HepG2 (cell line): ENCODE measurements around the gene ISOC2. TPM values are rescaled to one million over a fixed set of nuclear protein-coding genes. Genes with fewer than 3 reads are reported as not detected.

Experiments
- CAMTA2 ChIP-seq: sonication (generic); formaldehyde crosslinking; IDR thresholded peaks from 2 replicates; pipeline ENCODE4 v1.4.0; 2020; ENCODE audit warnings: mild to moderate bottlenecking, missing genetic modification reagents, borderline replicate concordance
- DNMT3B ChIP-seq: conservative IDR thresholded peaks from 2 replicates; pipeline ENCODE4 v1.6.1; 2016; ENCODE audit warnings: missing biosample characterization, control low read depth
- FOXJ3 ChIP-seq: sonication (generic); formaldehyde crosslinking; IDR thresholded peaks from 2 replicates; pipeline ENCODE4 v1.4.0; 2020; ENCODE audit warnings: missing genetic modification reagents, mild to moderate bottlenecking, borderline replicate concordance
- GATAD2A ChIP-seq: IDR thresholded peaks from 2 replicates; pipeline ENCODE4 v1.6.1; 2016
- JARID2 ChIP-seq: sonication (generic); formaldehyde crosslinking; IDR thresholded peaks from 2 replicates; pipeline ENCODE4 v1.8.1; 2023; ENCODE audit warnings: missing genetic modification reagents, inconsistent platforms; ENCODE audit not compliant: insufficient replicate concordance
- SIN3A ChIP-seq: IDR thresholded peaks from 2 replicates; pipeline ENCODE4 v1.6.1; 2011; ENCODE audit warnings: low read depth, mild to moderate bottlenecking, control low read depth, low read length, borderline replicate concordance
- TCF12 ChIP-seq, 2 experiments: fragments of 450-650 bp in 1 of 2; sonication (generic) in 1 of 2; formaldehyde crosslinking in 1 of 2; IDR thresholded peaks; 2 replicates each; pipeline versions ENCODE4 v1.6.1 to v1.8.0; 2017 to 2022; ENCODE audit warnings: antibody characterized with exemption in 1 of 2, mild to moderate bottlenecking in 1 of 2, missing genetic modification reagents in 1 of 2, moderate library complexity in 1 of 2
- TSC22D2 ChIP-seq: sonication (generic); formaldehyde crosslinking; IDR thresholded peaks from 2 replicates; pipeline ENCODE4 v1.5.1; 2020; ENCODE audit warnings: missing genetic modification reagents, mild to moderate bottlenecking, borderline replicate concordance
- ZFP62 ChIP-seq: sonication (generic); formaldehyde crosslinking; IDR thresholded peaks from 2 replicates; pipeline ENCODE4 v1.4.0; 2020; ENCODE audit warnings: missing genetic modification reagents
- ZNF124 ChIP-seq: sonication (generic); formaldehyde crosslinking; IDR thresholded peaks from 2 replicates; pipeline ENCODE4 v1.4.0; 2020; ENCODE audit warnings: missing genetic modification reagents
- ZNF552 ChIP-seq: sonication (generic); formaldehyde crosslinking; IDR thresholded peaks from 2 replicates; pipeline ENCODE4 v1.9.0; 2022; ENCODE audit warnings: missing genetic modification reagents, mild to moderate bottlenecking, borderline replicate concordance
- polyA plus RNA-seq, 8 experiments: library from polyadenylated mRNA; depleted of rRNA in 3 of 8; stranded (reverse) in 7 of 8; unstranded in 1 of 8; fragments of >200 nt; fragmentation: Illumina TruSeq in 4 of 8; extraction: Trizol in 4 of 8; gene quantifications; 2 replicates each; pipeline versions ENCODE4 v1.2.1 to v1.2.3, GENCODE V29; 2011 to 2016; ENCODE audit warnings: low read depth in 4 of 8, missing spikeins in 1 of 8, mixed read lengths in 1 of 8; ENCODE audit not compliant: insufficient read depth in 1 of 8
- total RNA-seq, 5 experiments: library from RNA; depleted of rRNA; stranded (reverse); fragments of >200 nt; fragmentation: Illumina TruSeq; extraction: Trizol; gene quantifications; 2 replicates each; pipeline ENCODE4 v1.2.3, GENCODE V29; 2016; ENCODE audit warnings: low read depth in 1 of 5
- TF ChIP-seq, protein P1 (sequence below): sonication (generic); formaldehyde crosslinking; IDR thresholded peaks from 2 replicates; pipeline ENCODE4 v1.5.1; 2020; ENCODE audit warnings: mild to moderate bottlenecking, missing genetic modification reagents, moderate library complexity
- TF ChIP-seq, protein P2 (sequence below): sonication (generic); formaldehyde crosslinking; IDR thresholded peaks from 2 replicates; pipeline ENCODE4 v1.5.0; 2020; ENCODE audit warnings: mild to moderate bottlenecking, missing genetic modification reagents

The ISOC2 gene
- total and polyA plus RNA-seq, 2 of the 13 experiments (the other 11 are each of a cell fraction or from before 2014, with no cell fraction given), result 76.8 to 105 TPM

DNA sequence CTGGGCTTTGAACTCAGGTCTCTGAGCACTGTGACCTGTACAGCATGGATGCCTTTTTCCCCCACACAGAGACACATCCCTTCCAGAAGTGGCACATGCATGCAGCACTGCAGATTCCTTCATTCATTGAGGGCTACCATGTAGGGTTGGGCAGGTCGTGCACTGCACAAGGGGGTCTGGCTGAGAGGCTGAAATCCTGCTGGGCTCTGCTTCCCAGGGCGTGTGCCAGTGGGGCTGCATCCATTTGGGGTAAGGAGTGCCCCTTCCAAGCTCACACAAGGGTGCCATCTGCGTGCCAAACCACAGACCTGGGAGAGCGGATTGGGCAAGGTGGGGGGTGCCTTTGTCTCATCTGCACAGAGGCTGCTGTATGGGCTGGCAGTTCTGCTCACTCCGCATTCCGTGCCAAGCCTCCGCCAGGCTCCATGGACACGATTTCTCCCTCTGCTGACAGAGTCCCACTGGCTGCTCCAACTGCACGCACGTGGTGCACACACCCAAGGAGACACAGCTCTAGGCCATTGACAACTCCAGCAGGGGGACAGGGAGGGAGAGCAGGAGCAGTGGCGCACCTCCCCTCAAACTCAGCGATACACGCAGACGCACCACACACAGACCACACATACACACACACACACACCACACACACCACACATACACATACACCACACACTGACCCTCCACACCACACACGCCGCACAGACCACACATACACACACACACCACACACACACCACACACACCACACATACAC lies 13.8 kb downstream of the ISOC2 start (continued):
- TF ChIP-seq, protein P1, sequence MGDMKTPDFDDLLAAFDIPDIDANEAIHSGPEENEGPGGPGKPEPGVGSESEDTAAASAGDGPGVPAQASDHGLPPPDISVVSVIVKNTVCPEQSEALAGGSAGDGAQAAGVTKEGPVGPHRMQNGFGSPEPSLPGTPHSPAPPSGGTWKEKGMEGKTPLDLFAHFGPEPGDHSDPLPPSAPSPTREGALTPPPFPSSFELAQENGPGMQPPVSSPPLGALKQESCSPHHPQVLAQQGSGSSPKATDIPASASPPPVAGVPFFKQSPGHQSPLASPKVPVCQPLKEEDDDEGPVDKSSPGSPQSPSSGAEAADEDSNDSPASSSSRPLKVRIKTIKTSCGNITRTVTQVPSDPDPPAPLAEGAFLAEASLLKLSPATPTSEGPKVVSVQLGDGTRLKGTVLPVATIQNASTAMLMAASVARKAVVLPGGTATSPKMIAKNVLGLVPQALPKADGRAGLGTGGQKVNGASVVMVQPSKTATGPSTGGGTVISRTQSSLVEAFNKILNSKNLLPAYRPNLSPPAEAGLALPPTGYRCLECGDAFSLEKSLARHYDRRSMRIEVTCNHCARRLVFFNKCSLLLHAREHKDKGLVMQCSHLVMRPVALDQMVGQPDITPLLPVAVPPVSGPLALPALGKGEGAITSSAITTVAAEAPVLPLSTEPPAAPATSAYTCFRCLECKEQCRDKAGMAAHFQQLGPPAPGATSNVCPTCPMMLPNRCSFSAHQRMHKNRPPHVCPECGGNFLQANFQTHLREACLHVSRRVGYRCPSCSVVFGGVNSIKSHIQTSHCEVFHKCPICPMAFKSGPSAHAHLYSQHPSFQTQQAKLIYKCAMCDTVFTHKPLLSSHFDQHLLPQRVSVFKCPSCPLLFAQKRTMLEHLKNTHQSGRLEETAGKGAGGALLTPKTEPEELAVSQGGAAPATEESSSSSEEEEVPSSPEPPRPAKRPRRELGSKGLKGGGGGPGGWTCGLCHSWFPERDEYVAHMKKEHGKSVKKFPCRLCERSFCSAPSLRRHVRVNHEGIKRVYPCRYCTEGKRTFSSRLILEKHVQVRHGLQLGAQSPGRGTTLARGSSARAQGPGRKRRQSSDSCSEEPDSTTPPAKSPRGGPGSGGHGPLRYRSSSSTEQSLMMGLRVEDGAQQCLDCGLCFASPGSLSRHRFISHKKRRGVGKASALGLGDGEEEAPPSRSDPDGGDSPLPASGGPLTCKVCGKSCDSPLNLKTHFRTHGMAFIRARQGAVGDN, result peak; percentile 21; the same call in 1 of the 2 replicates
- TF ChIP-seq ZNF552 (CRISPR knock-in tag), result no peak
- TF ChIP-seq, protein P2, sequence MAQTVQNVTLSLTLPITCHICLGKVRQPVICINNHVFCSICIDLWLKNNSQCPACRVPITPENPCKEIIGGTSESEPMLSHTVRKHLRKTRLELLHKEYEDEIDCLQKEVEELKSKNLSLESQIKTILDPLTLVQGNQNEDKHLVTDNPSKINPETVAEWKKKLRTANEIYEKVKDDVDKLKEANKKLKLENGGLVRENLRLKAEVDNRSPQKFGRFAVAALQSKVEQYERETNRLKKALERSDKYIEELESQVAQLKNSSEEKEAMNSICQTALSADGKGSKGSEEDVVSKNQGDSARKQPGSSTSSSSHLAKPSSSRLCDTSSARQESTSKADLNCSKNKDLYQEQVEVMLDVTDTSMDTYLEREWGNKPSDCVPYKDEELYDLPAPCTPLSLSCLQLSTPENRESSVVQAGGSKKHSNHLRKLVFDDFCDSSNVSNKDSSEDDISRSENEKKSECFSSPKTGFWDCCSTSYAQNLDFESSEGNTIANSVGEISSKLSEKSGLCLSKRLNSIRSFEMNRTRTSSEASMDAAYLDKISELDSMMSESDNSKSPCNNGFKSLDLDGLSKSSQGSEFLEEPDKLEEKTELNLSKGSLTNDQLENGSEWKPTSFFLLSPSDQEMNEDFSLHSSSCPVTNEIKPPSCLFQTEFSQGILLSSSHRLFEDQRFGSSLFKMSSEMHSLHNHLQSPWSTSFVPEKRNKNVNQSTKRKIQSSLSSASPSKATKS (CRISPR knock-in tag), result no peak
- no peak for TF ChIP-seq FOXJ3
- TF ChIP-seq CAMTA2 (CRISPR knock-in tag), result no peak
- no peak for TF ChIP-seq GATAD2A (CRISPR knock-in tag)
- TF ChIP-seq SIN3A, result no peak
- no peak for TF ChIP-seq JARID2 (CRISPR knock-in tag)
- TF ChIP-seq TSC22D2 (CRISPR knock-in tag), result no peak
- TF ChIP-seq ZFP62 (CRISPR knock-in tag), result no peak
- TF ChIP-seq TCF12 (IDR thresholded peaks at IDR 0.05), result no peak
- TF ChIP-seq TCF12 (CRISPR knock-in tag; IDR thresholded peaks at IDR 0.05), result no peak
- TF ChIP-seq ZNF124 (CRISPR knock-in tag), result no peak
- no peak for TF ChIP-seq DNMT3B (CRISPR knock-in tag)
